Astrocyte (in vitro differentiated cells and primary cell): ENCODE measurements around the gene ONECUT3.

ENCODE experiments used
- EZH2 ChIP-seq: IDR thresholded peaks from 2 replicates; pipeline ENCODE4 v1.6.1; 2012; ENCODE audit warnings: mild to moderate bottlenecking, low read length, inconsistent platforms; ENCODE audit not compliant: insufficient read depth
- TF ChIP-seq, protein P1 (sequence below): IDR thresholded peaks from 2 replicates; pipeline ENCODE4 v1.5.1; 2011; ENCODE audit warnings: low read depth, mild to moderate bottlenecking, inconsistent platforms, low read length, moderate library complexity; ENCODE audit not compliant: insufficient read depth

DNA sequence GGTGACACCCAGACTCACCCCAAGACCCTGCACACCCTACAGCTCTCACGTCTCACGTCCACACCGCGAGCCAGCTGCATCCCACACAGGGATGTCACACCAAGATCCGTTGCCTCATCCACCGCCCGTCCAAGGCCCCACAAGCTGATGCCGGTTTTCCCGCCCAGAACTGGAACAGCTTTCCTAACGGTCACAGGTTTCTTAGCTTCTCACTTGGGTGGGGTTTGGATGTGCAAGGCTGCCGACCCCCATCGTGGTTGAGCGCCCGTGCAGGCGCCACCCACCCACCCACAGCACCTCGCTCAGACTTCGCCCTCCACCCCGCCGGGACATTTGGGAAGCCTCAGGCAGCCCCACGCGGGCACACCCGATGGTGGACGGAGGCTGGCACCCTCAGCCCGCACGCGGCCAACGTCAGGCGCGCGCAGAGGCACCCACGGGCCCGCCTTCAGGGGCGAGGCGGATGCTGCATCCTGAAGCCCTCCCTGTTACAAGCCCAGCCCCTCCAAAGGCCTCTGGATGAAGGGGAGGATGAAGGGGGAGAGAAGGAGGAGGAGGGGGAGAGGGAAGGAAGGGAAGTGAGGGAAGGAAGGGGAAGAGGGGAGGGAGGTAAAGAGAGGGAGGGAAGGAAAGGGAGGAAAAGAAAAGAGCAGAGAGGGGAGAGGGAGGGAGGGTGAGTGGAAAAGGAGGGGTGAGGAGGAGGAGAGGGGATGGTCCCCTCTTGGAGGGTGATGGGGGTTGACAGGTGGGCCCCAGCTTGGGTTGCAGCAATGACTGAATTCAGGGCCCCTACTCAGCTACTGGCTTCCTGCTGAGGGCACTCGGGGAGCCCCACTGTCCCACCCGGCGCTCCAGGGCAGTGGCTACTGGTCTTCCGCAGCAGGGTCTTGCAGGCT lies 12.8 kb downstream of the ONECUT3 start:
- TF ChIP-seq, protein P1, sequence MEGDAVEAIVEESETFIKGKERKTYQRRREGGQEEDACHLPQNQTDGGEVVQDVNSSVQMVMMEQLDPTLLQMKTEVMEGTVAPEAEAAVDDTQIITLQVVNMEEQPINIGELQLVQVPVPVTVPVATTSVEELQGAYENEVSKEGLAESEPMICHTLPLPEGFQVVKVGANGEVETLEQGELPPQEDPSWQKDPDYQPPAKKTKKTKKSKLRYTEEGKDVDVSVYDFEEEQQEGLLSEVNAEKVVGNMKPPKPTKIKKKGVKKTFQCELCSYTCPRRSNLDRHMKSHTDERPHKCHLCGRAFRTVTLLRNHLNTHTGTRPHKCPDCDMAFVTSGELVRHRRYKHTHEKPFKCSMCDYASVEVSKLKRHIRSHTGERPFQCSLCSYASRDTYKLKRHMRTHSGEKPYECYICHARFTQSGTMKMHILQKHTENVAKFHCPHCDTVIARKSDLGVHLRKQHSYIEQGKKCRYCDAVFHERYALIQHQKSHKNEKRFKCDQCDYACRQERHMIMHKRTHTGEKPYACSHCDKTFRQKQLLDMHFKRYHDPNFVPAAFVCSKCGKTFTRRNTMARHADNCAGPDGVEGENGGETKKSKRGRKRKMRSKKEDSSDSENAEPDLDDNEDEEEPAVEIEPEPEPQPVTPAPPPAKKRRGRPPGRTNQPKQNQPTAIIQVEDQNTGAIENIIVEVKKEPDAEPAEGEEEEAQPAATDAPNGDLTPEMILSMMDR, result no peak
- TF ChIP-seq EZH2, result peak; percentile 93
